GM12878 (cell line): ENCODE results near the gene TEKT3. TPM values are rescaled to one million over a fixed set of nuclear protein-coding genes. Genes with fewer than 3 reads are reported as not detected.

ENCODE experiments used
- ATAC-seq: fragments of 200-7000 bp; cut with Tn5 transposase; 3 replicates; pipeline ENCODE4 v1.9.1; 2020; ENCODE audit warnings: mild to moderate bottlenecking, moderate library complexity
- BruUV-seq: library from RNA; stranded (reverse); fragments of 400-500 nt; replicated peaks from 2 replicates; lab custom pipeline; 2021; lab: Mats Ljungman, UMichigan
- CTCF ChIA-PET: fragments of 300-600 bp; sonication (Branson Sonifier 250); formaldehyde crosslinking; extraction: SDS; loops from one replicate; lab custom pipeline; 2021; ENCODE audit warnings: inconsistent platforms; lab: Yijun Ruan, JAX
- POLR2A ChIA-PET: fragments of 350-600 bp; formaldehyde crosslinking; extraction: SDS; loops from one replicate; lab custom pipeline; 2021; ENCODE audit warnings: inconsistent platforms; lab: Charles Lee
- RAD21 ChIA-PET: fragments of 300-600 bp; sonication (Branson Sonifier 250); formaldehyde crosslinking; loops from one replicate; lab custom pipeline; 2023; ENCODE audit warnings: antibody characterized with exemption; ENCODE audit not compliant: unreplicated experiment; lab: Charles Lee
- SMC1A ChIA-PET: fragments of 300-600 bp; sonication (Branson Sonifier 250); formaldehyde crosslinking; loops from one replicate; lab custom pipeline; 2023; ENCODE audit not compliant: unreplicated experiment, uncharacterized antibody; lab: Charles Lee
- DNase-seq: peaks from one replicate; pipeline ENCODE4 v3.0.0-alpha.2; 2011; ENCODE audit warnings: low read depth, low spot score
- FAIRE-seq: peaks from 3 replicates; lab custom pipeline; 2011; peaks lifted over from hg19 to GRCh38; lab: Jason Lieb, UNC
- H2AFZ ChIP-seq: 2 replicates; pipeline ENCODE4 v1.6.0; 2011; ENCODE audit warnings: low read depth, low read length, control low read depth; ENCODE audit not compliant: control insufficient read depth
- H3K27ac ChIP-seq: 2 replicates; pipeline ENCODE4 v1.5.1; 2011; ENCODE audit warnings: control low read depth; ENCODE audit not compliant: control insufficient read depth, insufficient read depth
- H3K27me3 ChIP-seq, 2 experiments: replicated peaks in 1 of 2; 2 replicates each; pipeline versions ENCODE4 v1.6.0 to v1.6.1; 2011; ENCODE audit warnings: low read length in 1 of 2; ENCODE audit not compliant: control insufficient read depth in 2 of 2, insufficient read depth in 2 of 2
- H3K36me3 ChIP-seq, 2 experiments: 2 replicates each; pipeline ENCODE4 v1.5.1; 2011; ENCODE audit warnings: low read length in 1 of 2; ENCODE audit not compliant: control insufficient read depth in 2 of 2, insufficient read depth in 2 of 2
- H3K4me1 ChIP-seq: 2 replicates; pipeline ENCODE4 v1.6.1; 2011; ENCODE audit warnings: mild to moderate bottlenecking, low read length, moderate library complexity, mixed read lengths; ENCODE audit not compliant: control insufficient read depth, insufficient read depth
- H3K4me2 ChIP-seq: 2 replicates; pipeline ENCODE4 v1.6.0; 2011; ENCODE audit warnings: control low read depth; ENCODE audit not compliant: control insufficient read depth, insufficient read depth
- H3K4me3 ChIP-seq: fragments of 200-600 bp; sonication (generic); 2 replicates; pipeline ENCODE4 v1.5.1; 2016
- H3K79me2 ChIP-seq: 2 replicates; pipeline ENCODE4 v1.6.0; 2011; ENCODE audit warnings: low read length; ENCODE audit not compliant: control insufficient read depth, insufficient read depth
- H3K9ac ChIP-seq: 2 replicates; pipeline ENCODE4 v1.8.0; 2011; ENCODE audit warnings: low read length, control low read depth, mixed read lengths; ENCODE audit not compliant: control insufficient read depth, insufficient read depth
- H3K9me3 ChIP-seq: replicated peaks from 3 replicates; pipeline ENCODE4 v1.5.1; 2011; ENCODE audit warnings: mild to moderate bottlenecking, low read length; ENCODE audit not compliant: control insufficient read depth, insufficient read depth
- H4K20me1 ChIP-seq: 2 replicates; pipeline ENCODE4 v1.6.0; 2011; ENCODE audit not compliant: control insufficient read depth, insufficient read depth
- CUX1 ChIP-seq: IDR thresholded peaks from 2 replicates; pipeline ENCODE4 v1.6.1; 2012; ENCODE audit warnings: improper control_type of control experiment, low read depth, low read length; ENCODE audit not compliant: insufficient replicate concordance
- MYB ChIP-seq: fragments of 150-350 bp; IDR thresholded peaks from 2 replicates; pipeline ENCODE4 v1.6.1; 2014; ENCODE audit warnings: mild to moderate bottlenecking, low read depth, low read length, borderline replicate concordance
- MYC ChIP-seq: IDR thresholded peaks from 2 replicates; pipeline ENCODE4 v1.6.1; 2011; ENCODE audit warnings: mild to moderate bottlenecking, low read length, moderate library complexity, inconsistent platforms; ENCODE audit not compliant: insufficient read depth, insufficient replicate concordance, insufficient read length, severe bottlenecking
- PAX5 ChIP-seq: IDR thresholded peaks from 2 replicates; pipeline ENCODE4 v1.6.1; 2011; ENCODE audit warnings: low read depth, low read length, borderline replicate concordance
- USF2 ChIP-seq: IDR thresholded peaks from 2 replicates; pipeline ENCODE4 v1.6.1; 2011; ENCODE audit warnings: low read depth, low read length, improper control_type of control experiment, borderline replicate concordance
- ZBTB11 ChIP-seq: fragments of 450-650 bp; formaldehyde crosslinking; IDR thresholded peaks from 2 replicates; pipeline ENCODE4 v1.5.0; 2022; ENCODE audit warnings: mild to moderate bottlenecking, missing genetic modification characterization
- ZBTB40 ChIP-seq: fragments of 450-650 bp; IDR thresholded peaks from 2 replicates; pipeline ENCODE4 v1.6.1; 2016; ENCODE audit warnings: mild to moderate bottlenecking, moderate library complexity, borderline replicate concordance
- WGBS: methylation state at CpG from one replicate; pipeline ENCODE4 v1.1.6; 2016; ENCODE audit warnings: low lambda C conversion rate; ENCODE audit not compliant: insufficient replicate concordance, insufficient coverage; ENCODE audit errors: missing lambda C conversion rate; 5-methylcytosine and 5-hydroxymethylcytosine counted together
- in situ Hi-C: fragments of 300-500 bp; cut with MboI; formaldehyde crosslinking; loops from 9 replicates; pipeline ENCODE4 v1.14.3; 2018; ENCODE audit warnings: mixed read lengths
- intact Hi-C: fragments of 100-400 bp; cut with micrococcal nuclease; formaldehyde crosslinking; loops from one replicate; pipeline ENCODE4 v1.14.2; 2022; ENCODE audit not compliant: unreplicated experiment
- polyA plus RNA-seq, 11 experiments: library from polyadenylated mRNA; depleted of rRNA in 4 of 11; unstranded in 6 of 11; stranded (reverse) in 5 of 11; fragments of >200 nt; fragmentation: Nextera tagmentation in 4 of 11; fragmentation: Illumina TruSeq in 1 of 11; extraction: Ambion mirVana in 4 of 11; extraction: Trizol in 1 of 11; gene quantifications; 1 replicate in 1 of 11; 2 replicates in 10 of 11; pipeline versions ENCODE4 v1.2.1 to v1.2.3, GENCODE V29; 2011 to 2016; ENCODE audit warnings: inconsistent platforms in 2 of 11, missing spikeins in 2 of 11, low read depth in 1 of 11
- total RNA-seq, 4 experiments: library from RNA; depleted of rRNA in 3 of 4; stranded (reverse); fragments of >200 nt in 3 of 4; fragmentation: Illumina TruSeq in 1 of 4; extraction: Trizol in 1 of 4; gene quantifications; 2 replicates each; pipeline versions ENCODE4 v1.2.1 to v1.2.3, GENCODE V29; 2013 to 2021

TEKT3 gene
- total and polyA plus RNA-seq, 10 of the 15 experiments (the other 5 are each of a cell fraction or from before 2014, with no cell fraction given), result 0.15 TPM; not detected in 9

- TF ChIP-seq CUX1, result no peak
Measured at GRCh38 chr17:15380446-15380845, 39.0 kb upstream of the TEKT3 start (continued).

GRCh38 chr17:15379659-15380058, 38.3 kb upstream of the TEKT3 start:
- 41% methylated on average over 5 of the region's 5 CpGs for WGBS
- DNase-seq, result no peak
- no peak overlapping the region for H2AFZ ChIP-seq
- H4K20me1 ChIP-seq, result no peaks in the 10 kb centered on the region
- ATAC-seq, result no peak
- in situ Hi-C loops, result no loop called here
- no peaks in the 10 kb centered on the region; a peak in 1 of 4 replicates for H3K27me3 ChIP-seq
- H3K4me2 ChIP-seq, result no peak overlapping the region
- H3K36me3 ChIP-seq, result no peaks in the 10 kb centered on the region
- SMC1A ChIA-PET, result no interaction called here
- POLR2A ChIA-PET, result no interaction called here
- intact Hi-C loops, result no loop called here
- H3K27ac ChIP-seq, result no peak overlapping the region
- no TSS peak for BruUV-seq
- H3K4me3 ChIP-seq, result no peak overlapping the region
- no peaks in the 10 kb centered on the region for H3K79me2 ChIP-seq
- H3K4me1 ChIP-seq, result no peaks in the 10 kb centered on the region
- no peaks in the 10 kb centered on the region for H3K9me3 ChIP-seq
- FAIRE-seq, result no peak
- H3K9ac ChIP-seq, result no peak overlapping the region
- RAD21 ChIA-PET, result no interaction called here
- CTCF ChIA-PET, result no interaction called here
- no peak for TF ChIP-seq MYC
- TF ChIP-seq USF2, result no peak
- TF ChIP-seq ZBTB11 (CRISPR knock-in tag), result no peak
- no peak for TF ChIP-seq ZBTB40
- no peak for TF ChIP-seq PAX5
- no peak for TF ChIP-seq MYB
